Neural cell (in vitro differentiated cells): ENCODE measurements around the gene TENT4B. TPM values are rescaled to one million over a fixed set of nuclear protein-coding genes. Genes with fewer than 3 reads are reported as not detected.

Source experiments
- H2AFZ ChIP-seq: fragments of 200-600, 300-800 bp; sonication (generic), shearing (Covaris generic); 2 replicates; pipeline ENCODE4 v1.6.0; 2014; ENCODE audit warnings: low read depth, mild to moderate bottlenecking, antibody characterized with exemption, low read length, moderate library complexity
- H3F3A ChIP-seq: fragments of 200-600 bp; shearing (Covaris generic); 2 replicates; pipeline ENCODE4 v1.6.1; 2016; ENCODE audit warnings: mild to moderate bottlenecking, moderate library complexity, mixed read lengths, antibody characterized with exemption, low read length; ENCODE audit not compliant: insufficient read depth, poor library complexity, severe bottlenecking
- H3K27ac ChIP-seq: fragments of 200-600, 300-800 bp; sonication (generic), shearing (Covaris generic); 2 replicates; pipeline ENCODE4 v1.5.1; 2014; ENCODE audit warnings: mild to moderate bottlenecking, low read length, moderate library complexity
- H3K27me3 ChIP-seq: fragments of 300-800, 200-600 bp; sonication (generic), shearing (Covaris generic); 2 replicates; pipeline ENCODE4 v1.6.0; 2014; ENCODE audit warnings: mild to moderate bottlenecking, low read depth, low read length, moderate library complexity; ENCODE audit not compliant: insufficient read depth
- H3K36me3 ChIP-seq: fragments of 300-800, 200-600 bp; sonication (generic), shearing (Covaris generic); 2 replicates; pipeline ENCODE4 v1.5.1; 2014; ENCODE audit warnings: mild to moderate bottlenecking, antibody characterized with exemption, low read length, moderate library complexity; ENCODE audit not compliant: insufficient read depth
- H3K4me2 ChIP-seq: fragments of 300-800, 200-600 bp; sonication (generic), shearing (Covaris generic); 2 replicates; pipeline ENCODE4 v1.6.0; 2014; ENCODE audit warnings: mild to moderate bottlenecking, low read length
- H3K4me3 ChIP-seq: fragments of 300-800, 200-600 bp; sonication (generic), shearing (Covaris generic); 2 replicates; pipeline ENCODE4 v1.5.1; 2014; ENCODE audit warnings: mild to moderate bottlenecking, low read length, moderate library complexity
- H3K79me2 ChIP-seq: fragments of 200-600 bp; shearing (Covaris generic); replicated peaks from 2 replicates; pipeline ENCODE4 v1.6.0; 2014; ENCODE audit warnings: mild to moderate bottlenecking, low read length, moderate library complexity; ENCODE audit not compliant: insufficient read depth
- H3K9ac ChIP-seq: fragments of 300-800, 200-600 bp; sonication (generic), shearing (Covaris generic); 2 replicates; pipeline ENCODE4 v1.6.1; 2016; ENCODE audit warnings: mild to moderate bottlenecking, low read length, mixed read lengths
- H3K9me2 ChIP-seq: fragments of 200-600 bp; shearing (Covaris generic); 2 replicates; pipeline ENCODE4 v1.6.1; 2016; ENCODE audit warnings: mild to moderate bottlenecking, low read length, mixed read lengths; ENCODE audit not compliant: insufficient read depth
- H3K9me3 ChIP-seq: fragments of 200-600, 300-800 bp; sonication (generic), shearing (Covaris generic); 2 replicates; pipeline ENCODE4 v1.6.1; 2016; ENCODE audit warnings: mild to moderate bottlenecking, mixed run types, low read length, moderate library complexity, mixed read lengths
- H4K20me1 ChIP-seq: fragments of 200-600 bp; shearing (Covaris generic); 2 replicates; pipeline ENCODE4 v1.6.1; 2016; ENCODE audit warnings: mild to moderate bottlenecking, mixed run types; ENCODE audit not compliant: insufficient read depth
- CTCF ChIP-seq: fragments of 450-650 bp; IDR thresholded peaks from 2 replicates; pipeline ENCODE4 v1.5.1; 2014; ENCODE audit warnings: antibody characterized with exemption, mild to moderate bottlenecking, moderate library complexity; ENCODE audit not compliant: poor library complexity, severe bottlenecking
- EP300 ChIP-seq: fragments of 450-650 bp; conservative IDR thresholded peaks from 2 replicates; pipeline ENCODE4 v1.6.1; 2014; ENCODE audit warnings: antibody characterized with exemption, mild to moderate bottlenecking, moderate library complexity; ENCODE audit not compliant: poor library complexity, severe bottlenecking
- EZH2 ChIP-seq: fragments of 200-600, 300-800 bp; shearing (Covaris generic), sonication (generic); IDR thresholded peaks from 2 replicates; pipeline ENCODE4 v1.6.1; 2014; ENCODE audit warnings: antibody characterized with exemption, low read length, borderline replicate concordance, mild to moderate bottlenecking; ENCODE audit not compliant: insufficient read depth, poor library complexity, severe bottlenecking
- MXI1 ChIP-seq: fragments of 450-650 bp; conservative IDR thresholded peaks from 2 replicates; pipeline ENCODE4 v1.6.1; 2014; ENCODE audit warnings: antibody characterized with exemption, mild to moderate bottlenecking; ENCODE audit not compliant: poor library complexity, severe bottlenecking
- POLR2AphosphoS5 ChIP-seq: IDR thresholded peaks from 2 replicates; pipeline ENCODE4 v1.6.1; 2012
- RAD21 ChIP-seq: fragments of 450-650 bp; conservative IDR thresholded peaks from 2 replicates; pipeline ENCODE4 v1.6.1; 2014; ENCODE audit warnings: antibody characterized with exemption, mild to moderate bottlenecking, moderate library complexity
- SMC3 ChIP-seq: fragments of 450-650 bp; conservative IDR thresholded peaks from 2 replicates; pipeline ENCODE4 v1.6.1; 2014; ENCODE audit warnings: antibody characterized with exemption, mild to moderate bottlenecking, moderate library complexity; ENCODE audit not compliant: poor library complexity
- TAF1 ChIP-seq: IDR thresholded peaks from 2 replicates; pipeline ENCODE4 v1.6.1; 2012; ENCODE audit warnings: low read depth
- polyA plus RNA-seq: library from polyadenylated mRNA; depleted of rRNA; stranded (reverse); fragments of >200 nt; gene quantifications from 2 replicates; pipeline ENCODE4 v1.2.3, GENCODE V29; 2014
- TF ChIP-seq, protein P1 (sequence below): IDR thresholded peaks from 2 replicates; pipeline ENCODE4 v1.6.1; 2012; ENCODE audit warnings: borderline replicate concordance

The TENT4B gene
- polyA plus RNA-seq, 1 donor from 2014 or later = 16.9 TPM

- Histone ChIP-seq H3K27ac (no peak overlapping the region), H3F3A (no peaks in the 10 kb centered on the region), H3K9me2 (no peaks in the 10 kb centered on the region), H3K4me3 (no peak overlapping the region), H3K79me2 (no peaks in the 10 kb centered on the region), H3K27me3 (no peaks in the 10 kb centered on the region), H3K9me3 (no peaks in the 10 kb centered on the region), H3K4me2 (no peak overlapping the region), H2AFZ (no peak overlapping the region), H4K20me1 (no peaks in the 10 kb centered on the region), H3K9ac (no peak overlapping the region), H3K36me3 (no peaks in the 10 kb centered on the region)
- TF ChIP-seq TAF1 (no peak), CTCF (no peak), POLR2AphosphoS5 (no peak), MXI1 (no peak), SMC3 (no peak), RAD21 (no peak), EP300 (no peak), EZH2 (no peak)
- TF ChIP-seq, protein P1, sequence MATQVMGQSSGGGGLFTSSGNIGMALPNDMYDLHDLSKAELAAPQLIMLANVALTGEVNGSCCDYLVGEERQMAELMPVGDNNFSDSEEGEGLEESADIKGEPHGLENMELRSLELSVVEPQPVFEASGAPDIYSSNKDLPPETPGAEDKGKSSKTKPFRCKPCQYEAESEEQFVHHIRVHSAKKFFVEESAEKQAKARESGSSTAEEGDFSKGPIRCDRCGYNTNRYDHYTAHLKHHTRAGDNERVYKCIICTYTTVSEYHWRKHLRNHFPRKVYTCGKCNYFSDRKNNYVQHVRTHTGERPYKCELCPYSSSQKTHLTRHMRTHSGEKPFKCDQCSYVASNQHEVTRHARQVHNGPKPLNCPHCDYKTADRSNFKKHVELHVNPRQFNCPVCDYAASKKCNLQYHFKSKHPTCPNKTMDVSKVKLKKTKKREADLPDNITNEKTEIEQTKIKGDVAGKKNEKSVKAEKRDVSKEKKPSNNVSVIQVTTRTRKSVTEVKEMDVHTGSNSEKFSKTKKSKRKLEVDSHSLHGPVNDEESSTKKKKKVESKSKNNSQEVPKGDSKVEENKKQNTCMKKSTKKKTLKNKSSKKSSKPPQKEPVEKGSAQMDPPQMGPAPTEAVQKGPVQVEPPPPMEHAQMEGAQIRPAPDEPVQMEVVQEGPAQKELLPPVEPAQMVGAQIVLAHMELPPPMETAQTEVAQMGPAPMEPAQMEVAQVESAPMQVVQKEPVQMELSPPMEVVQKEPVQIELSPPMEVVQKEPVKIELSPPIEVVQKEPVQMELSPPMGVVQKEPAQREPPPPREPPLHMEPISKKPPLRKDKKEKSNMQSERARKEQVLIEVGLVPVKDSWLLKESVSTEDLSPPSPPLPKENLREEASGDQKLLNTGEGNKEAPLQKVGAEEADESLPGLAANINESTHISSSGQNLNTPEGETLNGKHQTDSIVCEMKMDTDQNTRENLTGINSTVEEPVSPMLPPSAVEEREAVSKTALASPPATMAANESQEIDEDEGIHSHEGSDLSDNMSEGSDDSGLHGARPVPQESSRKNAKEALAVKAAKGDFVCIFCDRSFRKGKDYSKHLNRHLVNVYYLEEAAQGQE = no peak
Observed at GRCh38 chr16:50275428-50276325, 122.6 kb downstream of the TENT4B start.

DNA sequence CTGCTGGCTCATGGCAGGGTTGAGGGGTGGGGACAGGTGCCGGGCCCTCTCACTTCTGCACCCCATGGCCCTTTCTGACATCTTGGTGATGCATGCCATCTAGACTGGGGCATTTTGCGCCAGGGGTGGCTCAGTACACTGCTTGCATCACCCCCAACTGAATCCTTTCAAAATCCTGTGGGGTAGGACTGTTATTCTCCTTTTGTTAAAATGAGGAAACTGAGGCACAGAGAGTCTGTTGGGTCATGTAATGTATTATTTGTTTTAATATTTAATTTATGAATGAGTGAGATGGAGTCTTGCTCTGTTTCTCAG, 123.2 kb downstream of the TENT4B start:
- Histone ChIP-seq H3K4me3 (no peak overlapping the region), H3K36me3 (no peaks in the 10 kb centered on the region), H3K9me3 (no peaks in the 10 kb centered on the region), H3K27me3 (no peaks in the 10 kb centered on the region), H3K9ac (no peak overlapping the region), H3K79me2 (no peaks in the 10 kb centered on the region), H3F3A (no peaks in the 10 kb centered on the region), H3K4me2 (no peak overlapping the region), H2AFZ (no peak overlapping the region), H3K27ac (no peak overlapping the region), H4K20me1 (no peaks in the 10 kb centered on the region), H3K9me2 (no peaks in the 10 kb centered on the region)
- TF ChIP-seq, protein P1 = no peak
- TF ChIP-seq POLR2AphosphoS5 (no peak), TAF1 (no peak), EZH2 (no peak), RAD21 (no peak), CTCF (no peak), MXI1 (no peak), EP300 (no peak), SMC3 (no peak)
